GM19193 (cell line): ENCODE results near the gene AATK.

ENCODE experiments used
- POLR2A ChIP-seq: IDR thresholded peaks from 4 replicates; pipeline ENCODE4 v1.6.1; 2011; ENCODE audit not compliant: insufficient read depth, insufficient read length; ENCODE audit errors: extremely low read depth

The AATK gene

GRCh38 chr17:81115749-81116464 lies 50.1 kb downstream of the AATK start:
- no peak for TF ChIP-seq POLR2A

GRCh38 chr17:81115219-81115618 lies 50.8 kb downstream of the AATK start:
- TF ChIP-seq POLR2A: no peak

- TF ChIP-seq POLR2A: no peak
Observed at GRCh38 chr17:81114351-81115093, 51.5 kb downstream of the AATK start.

GRCh38 chr17:81113158-81113724 lies 52.8 kb downstream of the AATK start:
- no peak for TF ChIP-seq POLR2A

- TF ChIP-seq POLR2A: no peak
Observed at GRCh38 chr17:81112450-81112849, 53.6 kb downstream of the AATK start.

GRCh38 chr17:81111066-81111465 lies 55.0 kb downstream of the AATK start:
- TF ChIP-seq POLR2A: no peak

GRCh38 chr17:81110488-81111040 lies 55.5 kb downstream of the AATK start:
- no peak for TF ChIP-seq POLR2A

- no peak for TF ChIP-seq POLR2A
Observed at GRCh38 chr17:81109957-81110356, 56.1 kb downstream of the AATK start.

GRCh38 chr17:81108220-81108619 lies 57.8 kb downstream of the AATK start:
- TF ChIP-seq POLR2A: no peak

- TF ChIP-seq POLR2A: no peak
Observed at GRCh38 chr17:81106716-81107115, 59.3 kb downstream of the AATK start.

GRCh38 chr17:81103379-81103778 lies 62.6 kb downstream of the AATK start:
- no peak for TF ChIP-seq POLR2A

- TF ChIP-seq POLR2A: no peak
Observed at GRCh38 chr17:81102869-81103268, 63.2 kb downstream of the AATK start.

- no peak for TF ChIP-seq POLR2A
Observed at GRCh38 chr17:81102352-81102751, 63.7 kb downstream of the AATK start.

- TF ChIP-seq POLR2A: no peak
Observed at GRCh38 chr17:81101614-81102306, 64.3 kb downstream of the AATK start.

- no peak for TF ChIP-seq POLR2A
Observed at GRCh38 chr17:81100668-81101067, 65.4 kb downstream of the AATK start.
